Cardiac fibroblast (primary cell): ENCODE data around the gene VAV2.

ENCODE experiments used
- DNase-seq, 2 donors: peaks; one replicate each; pipeline versions ENCODE4 v3.0.0 to v3.0.0-alpha.2; 2010; ENCODE audit warnings: low read depth in 2 of 2
- H3K4me3 ChIP-seq, 2 donors: replicated peaks in 1 of 2; 1 replicate in 1 of 2; 2 replicates in 1 of 2; pipeline ENCODE4 v1.5.1; 2011; ENCODE audit warnings: low read depth in 2 of 2, low read length in 2 of 2, mild to moderate bottlenecking in 2 of 2, moderate library complexity in 1 of 2
- CTCF ChIP-seq: IDR thresholded peaks from one replicate; pipeline ENCODE4 v1.5.1; 2011; ENCODE audit warnings: low read depth, mild to moderate bottlenecking, low read length, inconsistent platforms

VAV2 gene

GRCh38 chr9:134026981-134027380 lies 34.9 kb upstream of the VAV2 start:
- no peak overlapping the region for H3K4me3 ChIP-seq
- no peak for TF ChIP-seq CTCF
- no peak for DNase-seq

GRCh38 chr9:134026581-134026980 lies 34.5 kb upstream of the VAV2 start:
- H3K4me3 ChIP-seq = no peak overlapping the region
- DNase-seq = no peak
- no peak for TF ChIP-seq CTCF

GRCh38 chr9:134025606-134026541 lies 33.8 kb upstream of the VAV2 start:
- TF ChIP-seq CTCF = peak; percentile 33
- peak overlapping the region; percentile 81 to 86 for H3K4me3 ChIP-seq
- DNase-seq = peak; percentile 44 to 48

GRCh38 chr9:134024828-134025605 lies 32.9 kb upstream of the VAV2 start, which contains the start of gene BRD3OS:
Gene BRD3OS (plus strand): TSS chr9:134025481. CDS start chr9:134026748, 1,267 bp downstream.
- no peak for TF ChIP-seq CTCF
- peak within 1 kb of the TSS; percentile 81 to 86 for H3K4me3 ChIP-seq
- DNase-seq = peak; percentile 99 to 100

- peak overlapping the region; percentile 30 to 38 for H3K4me3 ChIP-seq
- no peak for TF ChIP-seq CTCF
- no peak for DNase-seq
Measured at GRCh38 chr9:134024214-134024792, 32.2 kb upstream of the VAV2 start.

GRCh38 chr9:134014946-134015345 lies 22.8 kb upstream of the VAV2 start:
- DNase-seq = no peak
- no peak for TF ChIP-seq CTCF
- H3K4me3 ChIP-seq = no peak overlapping the region
